GM19395 (cell line): ENCODE measurements around the gene ZG16B.

Experiments used
- ATAC-seq: cut with Tn5 transposase; IDR thresholded peaks from one replicate; pipeline ENCODE4 v1.9.1; 2021; ENCODE audit warnings: mild to moderate bottlenecking, moderate library complexity; ENCODE audit not compliant: unreplicated experiment

Gene ZG16B

DNA sequence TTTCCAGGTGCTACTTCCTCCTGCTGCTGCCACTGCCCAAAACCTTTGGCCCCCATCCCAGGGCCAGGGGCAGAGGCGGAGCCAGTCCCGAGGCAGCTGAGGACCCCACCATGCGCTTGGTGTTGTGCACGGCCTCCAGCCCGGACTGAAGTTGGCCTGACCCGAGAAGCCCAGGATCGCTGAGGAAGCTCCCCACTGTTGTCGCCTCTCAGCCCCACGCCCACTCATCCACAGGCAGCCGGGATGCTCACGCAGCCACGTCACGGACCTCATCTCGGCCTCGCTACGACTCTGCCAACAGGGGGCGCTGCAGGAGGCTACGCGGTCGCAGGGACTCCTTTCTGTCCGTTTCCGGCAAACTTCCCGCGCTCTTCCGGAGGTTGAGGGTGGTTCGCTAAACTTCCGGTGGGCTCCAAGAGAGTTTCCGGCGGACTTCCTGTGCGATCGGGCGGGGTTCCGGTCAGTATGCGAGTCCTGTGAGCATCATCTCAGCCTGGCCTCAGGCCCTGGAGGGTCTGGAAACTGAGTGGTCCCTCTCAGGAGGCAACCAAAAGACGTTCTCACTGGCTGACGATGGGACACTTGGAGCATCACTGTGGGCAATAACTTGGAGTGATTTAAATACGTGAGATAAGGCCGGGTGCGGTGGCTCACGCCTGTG, 12.4 kb downstream of the ZG16B start:
- no peak for ATAC-seq

DNA sequence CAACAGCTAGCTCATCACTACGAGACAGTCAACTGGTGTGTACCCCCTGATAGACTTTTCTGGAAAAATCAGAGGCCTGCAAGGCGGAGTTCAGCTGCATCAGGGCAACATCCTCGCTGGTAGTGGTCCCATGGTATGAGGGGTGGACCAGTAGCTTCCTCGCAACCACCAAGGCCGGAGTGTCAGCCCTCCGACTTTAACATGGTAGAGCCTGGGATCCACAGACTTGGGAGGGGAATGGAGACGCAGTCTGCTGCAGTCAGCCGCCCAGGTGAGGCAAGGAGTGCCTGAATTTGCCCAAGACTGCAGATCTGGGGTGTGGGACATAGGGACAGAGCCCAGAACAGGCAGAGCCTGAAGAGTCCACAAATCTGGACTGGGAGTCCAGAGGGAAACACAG, 13.4 kb downstream of the ZG16B start:
- no peak for ATAC-seq

DNA sequence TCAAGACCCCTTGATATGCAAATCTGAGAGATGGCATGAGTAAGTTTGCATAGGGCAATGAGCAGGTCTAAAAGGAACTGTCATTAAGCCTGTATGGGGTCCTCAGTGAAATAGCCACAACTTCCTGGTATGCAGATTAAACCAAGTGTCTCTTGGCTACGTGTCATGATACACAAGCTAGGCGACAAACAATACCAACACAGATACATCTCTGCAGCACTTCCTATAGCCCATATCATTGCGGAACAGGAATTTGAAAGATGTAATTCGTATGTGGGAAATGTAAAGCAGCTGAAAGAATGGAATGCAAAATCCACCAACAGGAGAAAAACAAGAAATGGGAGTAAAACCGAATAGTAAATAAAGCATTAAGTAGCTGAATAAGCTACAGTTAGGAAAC, 15.0 kb downstream of the ZG16B start:
- ATAC-seq: no peak

DNA sequence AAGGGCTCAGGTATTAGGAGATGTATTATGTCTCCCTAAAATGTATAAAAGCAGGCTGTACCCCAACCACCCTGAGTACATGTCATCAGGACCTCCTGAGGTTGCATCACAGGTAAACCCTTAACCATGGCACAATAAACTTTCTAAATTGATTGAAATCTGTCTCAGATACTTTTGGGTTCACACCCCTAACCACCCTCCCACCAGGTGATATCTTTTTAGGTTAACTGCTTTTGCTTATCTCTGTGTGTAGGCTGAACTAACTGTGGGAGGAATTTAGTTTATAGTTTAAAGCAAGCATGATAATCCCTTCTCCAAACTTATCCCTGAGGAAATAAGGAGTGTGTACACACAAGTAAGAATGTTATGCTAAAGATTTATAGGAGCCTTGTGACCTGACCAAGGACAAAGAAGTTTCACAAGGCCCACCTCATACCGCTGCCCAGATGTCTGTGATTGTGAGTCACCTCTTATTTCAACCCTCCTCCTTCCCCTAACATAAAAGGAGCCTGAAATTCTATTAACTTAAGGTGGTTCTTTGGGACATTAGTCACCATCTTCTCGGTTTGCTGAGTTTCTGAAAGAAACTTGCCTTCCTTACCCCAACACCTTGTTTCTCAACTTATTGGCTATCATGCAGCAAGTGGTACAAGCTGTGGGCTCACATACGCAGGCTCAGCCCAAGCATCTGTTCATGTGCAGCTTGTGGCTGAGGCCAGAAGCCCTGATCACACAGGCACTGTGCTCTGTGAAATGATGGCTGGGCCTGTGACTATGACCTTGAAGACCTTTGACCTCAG, 16.6 kb downstream of the ZG16B start:
- no peak for ATAC-seq

DNA sequence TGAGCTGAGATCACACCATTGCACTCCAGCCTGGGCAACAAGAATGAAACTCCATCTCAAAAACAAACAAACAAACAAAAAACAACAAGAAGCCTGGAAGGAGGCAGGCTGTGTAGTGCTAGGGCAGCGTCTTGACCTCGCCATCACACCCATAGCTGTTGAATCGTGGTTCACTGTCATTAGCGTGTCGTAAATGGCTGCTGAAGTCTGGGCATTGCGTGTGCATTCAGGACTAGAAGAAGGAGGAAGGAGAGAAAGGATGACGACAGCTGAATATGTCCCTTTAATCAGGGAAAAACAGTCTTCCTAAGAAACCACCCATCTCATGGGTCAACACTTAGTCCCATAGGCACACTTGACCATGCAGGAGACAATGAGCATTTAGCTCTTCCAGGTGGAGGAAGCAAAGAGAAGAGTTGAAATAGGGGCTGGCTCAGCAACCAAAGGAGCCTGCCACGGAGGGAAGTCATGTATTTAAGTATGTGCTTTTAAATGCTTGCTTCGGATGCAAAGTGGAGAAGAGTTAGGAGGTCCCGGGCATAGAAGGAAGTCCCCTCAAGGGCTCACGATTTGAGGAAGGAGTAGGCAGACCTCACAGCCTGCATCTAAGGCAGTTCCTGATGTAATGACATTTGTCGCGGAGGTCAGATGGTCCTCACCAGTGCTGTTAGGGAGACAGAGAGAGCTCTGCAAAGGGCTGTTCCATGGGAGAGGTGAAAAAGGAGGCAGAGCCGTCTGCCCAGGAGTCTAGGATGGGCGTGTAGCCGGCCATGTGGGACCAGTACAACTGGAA, 19.0 kb downstream of the ZG16B start:
- ATAC-seq: no peak

DNA sequence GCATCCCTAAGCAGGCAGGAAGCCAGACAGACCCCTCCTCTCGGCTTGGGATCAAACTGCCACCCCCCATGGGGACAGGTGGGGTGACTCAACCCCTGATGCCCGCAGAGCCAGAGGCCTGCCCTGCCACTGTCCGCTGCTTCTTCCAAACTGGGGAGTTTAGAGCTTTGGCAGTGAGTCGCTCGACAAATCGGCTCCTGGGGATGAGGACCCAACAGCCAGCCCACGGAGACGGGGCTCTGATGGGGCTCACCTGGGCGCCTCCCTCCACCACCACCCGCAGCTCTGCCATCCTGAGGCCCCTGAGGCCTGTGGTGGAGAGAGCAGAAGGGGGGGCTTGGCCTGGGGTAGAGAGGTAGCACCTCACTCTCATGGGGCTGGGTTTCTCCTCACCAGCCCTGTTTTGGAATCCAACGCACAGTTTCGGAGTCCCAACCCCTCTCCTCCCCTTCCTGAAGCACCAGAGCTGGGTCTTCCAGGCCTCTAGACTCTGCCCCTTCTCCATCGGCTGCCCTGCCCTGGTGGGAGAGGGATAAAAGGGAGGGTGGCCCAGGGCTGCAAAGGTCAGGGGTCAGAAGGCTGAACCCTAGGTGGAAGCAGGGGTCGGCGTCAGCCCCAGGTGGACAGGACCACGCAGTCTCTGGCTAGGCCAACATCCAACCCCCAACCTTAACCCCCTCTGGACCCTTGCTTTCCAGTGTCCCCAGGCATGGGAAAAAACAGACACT, 22.1 kb downstream of the ZG16B start:
- ATAC-seq: no peak

DNA sequence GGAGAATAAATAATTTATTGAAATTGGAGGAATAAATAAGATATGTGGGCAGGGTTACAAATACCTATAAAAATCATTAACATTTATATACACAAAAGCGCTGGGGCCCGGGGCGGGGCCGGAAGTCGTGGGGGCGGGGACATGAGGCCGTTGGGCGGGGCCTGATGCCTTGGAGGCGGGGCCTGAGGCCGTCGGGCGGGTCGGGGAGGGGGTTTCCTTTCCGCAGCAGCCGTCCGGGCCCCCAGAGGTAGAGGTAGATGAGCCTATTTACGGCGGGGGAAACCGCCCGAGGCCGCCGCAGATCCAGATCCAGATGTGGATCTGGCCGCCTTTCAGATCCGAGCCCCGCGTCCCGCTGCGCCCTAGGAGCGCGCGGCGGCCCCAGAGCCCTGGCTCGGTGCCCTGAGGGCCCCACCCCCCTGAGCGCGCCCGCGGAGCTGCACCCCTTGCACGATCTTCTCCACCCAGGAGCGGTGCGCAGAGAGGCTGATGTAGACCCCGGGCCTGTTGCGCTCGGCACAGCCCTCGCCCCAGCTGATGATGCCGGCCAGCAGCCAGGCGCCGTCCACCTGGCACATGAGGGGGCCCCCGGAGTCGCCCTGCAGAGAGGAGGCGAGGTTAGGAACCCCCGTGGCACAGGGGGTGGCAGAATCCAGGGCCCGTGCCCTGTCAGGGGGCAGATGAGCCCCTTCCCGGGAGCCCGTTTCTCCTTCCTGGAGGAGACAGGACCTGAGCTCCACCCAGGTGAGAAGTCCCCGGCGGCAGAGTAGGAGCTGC, 22.8 kb downstream of the ZG16B start:
- ATAC-seq: no peak

DNA sequence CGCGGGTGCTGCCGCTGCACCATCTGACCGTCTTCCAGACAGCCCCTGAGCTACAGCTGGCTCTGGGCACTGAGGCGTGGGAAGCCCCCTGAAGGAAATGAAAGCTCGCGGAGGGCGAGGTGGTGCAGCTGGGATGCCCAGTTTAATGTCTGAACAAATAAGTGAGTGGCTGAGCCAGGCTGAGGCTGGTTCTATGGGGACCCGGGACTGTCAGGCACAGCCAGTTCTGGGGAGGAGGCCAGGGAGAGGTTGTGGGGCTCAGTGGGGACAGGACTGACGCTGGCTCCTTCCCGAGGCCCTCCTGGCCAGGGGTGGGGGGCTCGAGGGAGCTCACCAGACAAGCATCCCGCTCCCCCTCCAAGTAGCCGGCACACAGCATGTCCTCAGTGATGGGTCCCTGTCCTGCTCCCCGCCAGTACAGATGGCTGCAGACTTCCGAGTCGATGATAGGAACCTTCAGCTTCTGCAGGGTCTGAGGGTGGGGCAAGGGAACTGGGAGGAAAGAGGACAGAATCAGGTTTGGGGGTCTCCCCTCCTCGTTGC, 23.5 kb downstream of the ZG16B start:
- ATAC-seq: no peak

DNA sequence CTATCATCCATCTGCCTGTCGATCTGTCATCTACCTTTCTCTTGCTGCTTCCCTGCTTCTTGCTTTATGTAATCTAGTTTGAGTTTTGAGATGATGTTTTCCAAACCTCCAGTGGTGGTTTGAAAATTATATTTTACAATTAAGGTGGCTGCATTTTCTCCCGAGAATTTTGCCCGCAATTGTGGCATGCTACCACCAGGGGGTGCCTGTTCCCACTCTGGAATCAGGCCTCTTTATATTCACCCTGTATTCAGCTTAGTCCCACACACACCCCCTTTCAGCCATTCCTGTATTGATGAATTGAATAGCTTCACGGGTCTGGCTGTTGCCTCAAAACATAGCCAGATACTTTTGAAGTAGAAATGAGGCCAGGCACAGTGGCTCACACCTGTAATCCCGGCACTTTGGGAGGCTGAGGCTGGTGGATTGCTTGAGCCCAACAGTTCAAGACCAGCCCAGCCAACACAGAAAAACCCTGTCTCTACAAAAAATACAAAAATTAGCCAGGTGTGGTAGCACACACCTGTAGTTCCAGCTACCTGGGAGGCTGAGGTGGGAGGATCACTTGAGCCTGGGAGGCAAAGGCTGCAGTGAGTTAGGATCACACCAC, 24.7 kb downstream of the ZG16B start:
- ATAC-seq: no peak

DNA sequence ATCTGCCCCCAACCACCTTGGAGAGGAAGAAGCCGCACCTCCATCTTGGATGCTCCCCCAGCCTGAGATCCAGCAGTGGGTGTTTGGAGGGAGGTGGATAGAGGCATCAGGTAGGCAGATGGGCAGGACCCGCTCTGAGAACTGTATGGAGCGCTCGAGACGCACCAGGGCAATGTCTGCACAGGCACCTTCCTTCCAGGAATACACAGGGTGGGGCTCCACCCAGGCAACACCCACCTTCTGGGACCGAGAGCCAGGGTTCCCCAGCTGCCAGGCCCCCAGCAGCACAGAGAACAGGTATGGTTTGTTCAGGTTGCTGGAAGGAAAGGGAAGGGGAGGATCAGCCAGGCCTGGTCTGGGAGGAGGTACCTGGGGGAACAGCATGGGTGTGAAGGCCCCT, 25.4 kb downstream of the ZG16B start:
- no peak for ATAC-seq

DNA sequence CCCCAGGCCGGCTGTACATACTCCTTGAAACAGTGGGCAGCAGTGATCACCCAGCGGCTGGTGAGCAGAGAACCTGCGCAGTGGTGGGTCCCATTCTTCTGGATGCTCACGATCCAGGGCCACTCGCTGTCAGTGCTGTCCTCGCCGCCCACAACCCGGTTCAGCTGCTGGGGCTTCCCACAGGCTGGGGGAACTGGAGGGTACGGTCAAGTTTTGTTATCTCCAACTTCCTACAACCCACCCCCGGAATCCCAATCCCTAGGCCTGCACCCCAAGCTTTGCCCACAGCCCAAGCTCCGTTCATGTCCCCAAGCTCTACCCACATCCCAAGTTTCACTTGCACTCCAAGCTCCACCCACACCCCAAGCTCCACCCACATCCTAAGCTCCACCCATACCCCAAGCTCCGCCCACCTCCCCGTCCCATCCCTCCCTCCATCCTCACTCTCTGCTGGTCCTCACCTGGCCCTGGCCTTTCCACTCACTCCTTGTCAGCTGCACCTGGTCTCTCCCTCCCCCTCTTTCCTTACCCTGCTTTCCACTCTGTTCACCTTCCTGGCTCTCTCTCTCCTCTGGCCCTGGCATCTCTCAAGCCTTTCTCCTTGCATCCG, 26.1 kb downstream of the ZG16B start:
- ATAC-seq: no peak

DNA sequence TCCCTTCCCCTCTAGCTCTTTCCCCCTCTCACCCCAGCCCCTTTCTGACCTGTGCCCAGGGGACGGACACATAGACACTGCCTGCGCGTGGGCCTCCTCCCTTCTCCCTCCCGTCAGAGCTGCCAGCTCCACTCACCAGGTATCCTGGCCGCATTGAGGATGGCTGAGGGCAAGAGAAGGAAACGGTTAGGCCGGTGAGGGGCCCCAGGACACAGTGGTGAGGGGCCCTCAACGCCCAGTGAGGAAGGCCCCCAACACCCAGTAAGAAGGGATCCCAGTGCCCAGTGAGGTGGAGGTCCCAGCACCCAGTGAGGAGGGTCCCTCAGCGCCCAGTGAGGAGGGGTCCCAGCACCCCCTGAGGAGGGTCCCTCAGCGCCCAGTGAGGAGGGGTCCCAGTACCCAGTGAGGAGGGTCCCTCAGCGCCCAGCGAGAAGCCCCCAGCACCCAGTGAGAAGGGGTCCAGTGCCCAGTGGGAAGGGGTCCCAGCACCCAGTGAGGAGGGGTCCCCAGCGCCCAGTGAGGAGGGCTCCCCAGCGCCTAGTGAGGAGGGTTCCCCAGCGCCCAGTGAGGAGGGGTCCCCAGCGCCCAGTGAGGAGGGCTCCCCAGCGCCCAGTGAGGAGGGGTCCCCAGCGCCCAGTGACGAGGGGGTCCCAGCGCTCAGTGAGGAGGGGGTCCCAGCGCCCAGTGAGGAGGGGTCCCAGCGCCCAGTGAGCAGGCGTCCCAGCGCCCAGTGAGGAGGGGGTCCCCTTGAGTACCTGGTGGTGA, 26.8 kb downstream of the ZG16B start:
- ATAC-seq: no peak

DNA sequence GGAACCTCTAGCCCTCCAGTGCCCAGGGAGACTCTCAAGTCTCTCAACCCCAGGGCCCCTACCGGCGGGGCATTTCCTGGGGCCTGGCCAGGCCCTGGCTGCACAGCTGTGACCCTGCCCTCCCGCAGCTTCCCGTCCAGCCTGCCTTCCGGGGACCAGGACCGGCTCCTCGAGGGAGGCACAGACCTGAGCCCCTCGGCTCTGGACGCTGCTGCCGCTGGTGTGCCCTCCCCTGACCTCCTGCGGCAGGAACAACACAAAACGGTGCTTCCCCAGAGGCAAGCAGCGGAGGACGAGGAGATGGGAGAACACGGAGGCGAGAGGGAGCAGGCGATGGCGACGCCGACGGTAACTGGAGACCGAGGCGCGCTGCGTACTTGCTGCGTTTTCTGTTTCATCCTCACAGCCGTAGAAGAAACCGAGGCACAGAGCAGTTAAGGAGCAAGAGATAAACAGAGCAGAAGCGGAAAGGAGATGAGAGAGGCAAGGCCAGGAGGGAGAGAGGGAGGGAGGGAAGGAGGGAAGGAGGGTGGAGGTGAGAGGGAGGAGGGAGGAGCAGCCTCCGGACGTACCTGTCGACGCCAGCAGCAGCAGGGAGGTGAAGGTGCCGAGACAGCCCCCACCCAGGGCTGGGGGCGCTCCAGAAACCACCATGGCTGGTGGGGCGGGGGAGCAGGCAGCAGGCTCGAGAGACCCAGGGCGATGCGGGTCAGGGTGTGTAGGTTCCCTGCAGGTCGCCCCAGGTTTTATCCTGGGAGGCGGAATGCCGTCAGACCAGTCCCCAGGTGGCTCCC, 27.5 kb downstream of the ZG16B start, which contains the start of gene PRSS22:
TSS of gene PRSS22 (minus strand) at position 720 of the 794 bp plus-strand sequence. CDS start at position 654, 66 bp downstream.
- ATAC-seq: no peak

DNA sequence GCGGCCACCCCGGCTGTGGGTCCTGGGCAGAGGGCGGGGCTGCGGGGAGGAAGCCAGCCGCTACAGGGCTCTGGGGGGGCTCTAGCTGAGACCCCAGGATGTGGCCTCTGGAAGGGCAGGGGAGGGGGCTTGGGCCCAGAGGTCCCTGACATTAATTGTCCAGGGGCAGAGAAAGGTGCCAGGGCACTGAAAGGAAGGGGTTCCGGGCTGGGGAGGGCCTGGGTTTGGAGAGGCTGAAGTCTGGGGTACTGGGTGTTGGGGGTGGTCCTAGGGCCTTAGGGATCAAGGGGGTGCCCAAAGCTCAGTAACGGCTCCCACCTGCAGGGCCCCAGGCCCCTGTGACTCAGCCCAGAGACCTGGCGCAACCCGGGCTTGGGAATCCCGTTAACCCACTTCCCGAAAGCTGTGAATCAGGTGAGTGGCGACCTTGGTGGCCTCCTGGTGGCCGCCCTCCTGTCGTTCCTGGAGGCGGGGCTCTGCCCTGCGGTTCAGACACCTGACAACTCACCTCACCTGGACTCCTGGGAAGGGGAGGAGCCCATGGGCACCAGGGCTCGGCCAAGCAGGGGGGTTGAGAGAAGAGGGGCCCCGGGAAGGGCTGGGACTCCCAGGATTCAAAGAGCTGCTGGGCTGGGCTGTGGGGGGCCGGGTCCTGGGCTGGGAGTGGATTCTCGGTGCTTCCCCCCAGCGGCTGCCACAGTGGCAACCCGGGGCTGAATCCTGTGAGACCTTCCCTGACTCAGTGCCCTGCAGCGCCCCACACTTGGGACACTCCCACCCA, 28.3 kb downstream of the ZG16B start:
- ATAC-seq: no peak

DNA sequence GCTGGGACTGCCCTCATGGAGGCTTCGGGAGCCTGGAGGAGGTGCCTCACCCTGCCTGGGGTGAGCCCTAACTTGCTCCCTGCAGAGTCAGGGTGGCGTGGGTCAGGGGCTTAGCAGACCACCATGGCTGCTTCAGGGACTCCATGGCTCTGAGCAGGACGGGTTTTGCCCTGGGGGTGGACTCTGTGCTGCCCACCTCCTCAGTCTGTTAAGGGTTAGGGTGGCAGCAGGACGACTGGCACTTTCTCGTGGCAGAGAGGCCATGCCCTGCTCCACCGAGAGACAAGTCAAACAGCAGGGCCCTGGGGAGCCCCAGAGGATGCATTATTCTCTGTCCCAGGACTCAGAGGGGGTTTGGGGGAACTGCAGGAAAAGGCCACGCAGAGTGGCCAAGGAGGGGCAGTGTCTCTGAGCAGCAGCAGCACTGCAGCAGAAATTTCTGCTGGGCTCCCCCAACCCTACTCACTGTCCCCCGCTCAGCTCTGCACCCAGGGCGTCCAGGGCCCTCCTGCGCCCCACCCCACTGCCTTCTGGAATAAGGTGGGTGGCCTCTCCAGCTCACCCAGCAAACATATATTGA, 29.7 kb downstream of the ZG16B start:
- ATAC-seq: no peak

DNA sequence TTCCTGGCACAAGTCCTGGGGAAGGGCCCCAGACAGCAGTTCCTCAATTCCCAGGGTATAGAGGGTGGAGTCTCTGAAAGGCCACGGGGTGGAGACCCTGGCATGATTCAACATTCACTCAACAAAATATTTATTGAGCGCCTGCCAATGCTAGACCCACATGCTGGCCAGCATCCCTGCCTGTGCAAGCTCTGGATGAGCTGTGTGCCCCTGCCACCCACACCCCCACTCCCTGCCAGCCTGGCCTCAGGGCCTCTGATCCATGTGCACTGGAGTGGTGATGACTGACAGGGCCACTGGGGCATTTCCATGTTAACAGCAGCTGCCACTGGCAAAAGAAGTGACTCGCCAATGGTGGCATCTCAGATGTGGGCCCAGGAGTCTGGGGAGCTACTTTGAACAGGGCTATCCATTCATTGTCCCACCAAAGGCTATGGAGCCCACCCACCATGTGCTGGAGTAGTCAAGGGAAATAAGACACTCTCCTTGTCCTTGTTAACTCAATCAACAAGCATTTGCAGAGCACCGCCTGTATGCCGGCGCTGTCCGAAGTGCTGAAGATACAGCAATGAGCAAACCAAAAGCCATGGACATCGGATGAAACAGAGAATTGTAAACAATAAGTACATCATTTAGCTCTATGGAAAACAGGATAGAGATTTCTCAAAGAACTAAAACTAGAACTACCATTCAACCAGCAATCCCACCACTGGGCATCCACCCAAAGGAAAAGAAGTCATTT, 30.9 kb downstream of the ZG16B start:
- ATAC-seq: no peak
